Neuronal stem cell (in vitro differentiated cells): ENCODE data around the gene FARP1.
A peak's percentile ranks its signal among the peaks of the same experiment; 100 is the strongest.

Experiments
- DNase-seq: peaks from one replicate; pipeline ENCODE4 v3.0.0-alpha.2; 2013; ENCODE audit warnings: low spot score
- H2AFZ ChIP-seq: one replicate; pipeline ENCODE4 v1.6.1; 2013; ENCODE audit warnings: mild to moderate bottlenecking, low read length, inconsistent platforms
- H2AK5ac ChIP-seq: 2 replicates; pipeline ENCODE4 v1.6.1; 2013; ENCODE audit warnings: low read depth, mild to moderate bottlenecking, inconsistent platforms, low read length, moderate library complexity, mixed read lengths
- H2BK120ac ChIP-seq: 2 replicates; pipeline ENCODE4 v1.6.1; 2013; ENCODE audit warnings: low read depth, mild to moderate bottlenecking, inconsistent platforms, low read length, moderate library complexity, mixed read lengths
- H2BK12ac ChIP-seq: one replicate; pipeline ENCODE4 v1.6.1; 2013; ENCODE audit warnings: low read length, inconsistent platforms
- H2BK15ac ChIP-seq: 2 replicates; pipeline ENCODE4 v1.6.1; 2013; ENCODE audit warnings: mild to moderate bottlenecking, low read length, inconsistent platforms, mixed read lengths
- H2BK5ac ChIP-seq: one replicate; pipeline ENCODE4 v1.6.1; 2013; ENCODE audit warnings: inconsistent platforms, mild to moderate bottlenecking, low read length, moderate library complexity
- H3K14ac ChIP-seq: one replicate; pipeline ENCODE4 v1.6.1; 2013; ENCODE audit warnings: low read length, inconsistent platforms
- H3K18ac ChIP-seq: 2 replicates; pipeline ENCODE4 v1.6.1; 2013; ENCODE audit warnings: low read length, inconsistent platforms
- H3K23ac ChIP-seq: 2 replicates; pipeline ENCODE4 v1.6.1; 2013; ENCODE audit warnings: low read depth, mild to moderate bottlenecking, mixed read lengths, low read length, inconsistent platforms; ENCODE audit not compliant: poor library complexity
- H3K27ac ChIP-seq: replicated peaks from 3 replicates; pipeline ENCODE4 v1.5.1; 2013; ENCODE audit warnings: low read length, inconsistent platforms
- H3K27me3 ChIP-seq, 3 experiments: 2 replicates each; pipeline ENCODE4 v1.6.1; 2013; ENCODE audit warnings: low read length in 3 of 3, mild to moderate bottlenecking in 2 of 3, inconsistent platforms in 1 of 3, low read depth in 1 of 3, mixed read lengths in 1 of 3, moderate library complexity in 1 of 3; ENCODE audit not compliant: control insufficient read depth in 3 of 3, insufficient read depth in 3 of 3
- H3K36me3 ChIP-seq, 2 donors: replicated peaks in 1 of 2; 2 replicates each; pipeline ENCODE4 v1.6.1; 2013; ENCODE audit warnings: low read length in 2 of 2; ENCODE audit not compliant: control insufficient read depth in 2 of 2, insufficient read depth in 2 of 2
- H3K4ac ChIP-seq: 2 replicates; pipeline ENCODE4 v1.6.1; 2013; ENCODE audit warnings: inconsistent platforms, mild to moderate bottlenecking, low read length, moderate library complexity
- H3K4me1 ChIP-seq, 2 donors: 1 replicate in 1 of 2; 2 replicates in 1 of 2; pipeline ENCODE4 v1.6.1; 2013; ENCODE audit warnings: low read length in 2 of 2, low read depth in 1 of 2; ENCODE audit not compliant: control insufficient read depth in 2 of 2, insufficient read depth in 1 of 2
- H3K4me2 ChIP-seq: one replicate; pipeline ENCODE4 v1.6.1; 2013; ENCODE audit warnings: mild to moderate bottlenecking, low read length, inconsistent platforms; ENCODE audit not compliant: insufficient read depth, poor library complexity, severe bottlenecking
- H3K4me3 ChIP-seq, 2 donors: 2 replicates each; pipeline ENCODE4 v1.5.1; 2013; ENCODE audit warnings: low read length in 2 of 2, mild to moderate bottlenecking in 2 of 2, inconsistent platforms in 1 of 2, moderate library complexity in 1 of 2
- H3K79me1 ChIP-seq: one replicate; pipeline ENCODE4 v1.6.1; 2013; ENCODE audit warnings: low read depth, mild to moderate bottlenecking, inconsistent platforms, low read length, moderate library complexity
- H3K9ac ChIP-seq: one replicate; pipeline ENCODE4 v1.6.1; 2013; ENCODE audit warnings: mild to moderate bottlenecking, low read depth, low read length, inconsistent platforms; ENCODE audit not compliant: poor library complexity
- H3K9me3 ChIP-seq, 2 donors: replicated peaks in 1 of 2; 2 replicates each; pipeline versions ENCODE3 to v1.6.1; 2013; ENCODE audit warnings: low read length in 2 of 2, mild to moderate bottlenecking in 2 of 2, inconsistent platforms in 1 of 2, low read depth in 1 of 2, mixed read lengths in 1 of 2, moderate library complexity in 1 of 2; ENCODE audit not compliant: control insufficient read depth in 2 of 2, insufficient read depth in 1 of 2
- H4K8ac ChIP-seq: one replicate; pipeline ENCODE4 v1.6.1; 2013; ENCODE audit warnings: low read depth, mild to moderate bottlenecking, inconsistent platforms, low read length, moderate library complexity
- H4K91ac ChIP-seq: one replicate; pipeline ENCODE4 v1.6.1; 2013; ENCODE audit warnings: low read length, low read depth, mild to moderate bottlenecking, inconsistent platforms; ENCODE audit not compliant: poor library complexity
- WGBS, 2 donors: extraction: QIAGEN DNeasy Blood & Tissue Kit; methylation state at CpG; one replicate each; pipeline ENCODE4 v1.1.7; 2013; ENCODE audit warnings: missing lambda C conversion rate in 2 of 2, mixed read lengths in 1 of 2; ENCODE audit not compliant: insufficient read length in 2 of 2, insufficient replicate concordance in 1 of 2; ENCODE audit errors: extremely low coverage in 2 of 2; 5-methylcytosine and 5-hydroxymethylcytosine counted together

The FARP1 gene

GRCh38 chr13:98214008-98214643 lies 71.2 kb downstream of the FARP1 start:
- H3K4me2 ChIP-seq: no peak overlapping the region
- WGBS, 2 donors: no CpG with 5 or more reads among the region's 16 CpGs
- no peak overlapping the region for H2BK5ac ChIP-seq
- no peak overlapping the region for H3K14ac ChIP-seq
- H3K9ac ChIP-seq: no peak overlapping the region
- H3K4me3 ChIP-seq: no peak overlapping the region
- H2AFZ ChIP-seq: no peak overlapping the region
- H3K4ac ChIP-seq: no peak overlapping the region
- H3K23ac ChIP-seq: no peak overlapping the region
- H3K4me1 ChIP-seq: peaks cover 0 to 5% of the 10 kb centered on the region in 2 donors
- DNase-seq: no peak
- peaks cover 8% of the 10 kb centered on the region for H3K79me1 ChIP-seq
- H3K18ac ChIP-seq: peak overlapping the region; percentile 4
- H3K36me3 ChIP-seq: peaks cover 3 to 56% of the 10 kb centered on the region in 2 donors
- no peak overlapping the region for H2AK5ac ChIP-seq
- H3K27me3 ChIP-seq: no peaks in the 10 kb centered on the region
- no peak overlapping the region for H3K27ac ChIP-seq
- no peak overlapping the region for H2BK12ac ChIP-seq
- H2BK15ac ChIP-seq: no peak overlapping the region
- H4K91ac ChIP-seq: no peak overlapping the region
- no peak overlapping the region for H2BK120ac ChIP-seq
- H4K8ac ChIP-seq: no peak overlapping the region
- peaks cover 0 to 6% of the 10 kb centered on the region in 2 donors for H3K9me3 ChIP-seq

- Histone ChIP-seq H2AFZ (no peak overlapping the region), H3K4ac (no peak overlapping the region), H2AK5ac (no peak overlapping the region), H3K14ac (no peak overlapping the region), H3K27me3 (no peaks in the 10 kb centered on the region), H3K4me3 (no peak overlapping the region), H2BK15ac (no peak overlapping the region), H3K9me3 (peaks cover 0 to 6% of the 10 kb centered on the region in 2 donors), H3K4me1 (peaks cover 0 to 5% of the 10 kb centered on the region in 2 donors), H2BK5ac (no peak overlapping the region), H3K79me1 (peaks cover 7% of the 10 kb centered on the region), H3K18ac (no peak overlapping the region), H2BK120ac (no peak overlapping the region), H3K36me3 (peaks cover 3 to 56% of the 10 kb centered on the region in 2 donors), H3K23ac (no peak overlapping the region), H4K91ac (no peak overlapping the region), H3K4me2 (no peak overlapping the region), H2BK12ac (no peak overlapping the region), H3K27ac (no peak overlapping the region), H3K9ac (no peak overlapping the region), H4K8ac (no peak overlapping the region)
- WGBS, 2 donors: no CpG with 5 or more reads among the region's 6 CpGs
- no peak for DNase-seq
Observed at GRCh38 chr13:98214707-98215106, 71.8 kb downstream of the FARP1 start.

GRCh38 chr13:98215508-98215907 lies 72.6 kb downstream of the FARP1 start:
- no peak overlapping the region for H2BK120ac ChIP-seq
- peaks cover 0 to 6% of the 10 kb centered on the region in 2 donors for H3K9me3 ChIP-seq
- H3K36me3 ChIP-seq: peaks cover 3 to 56% of the 10 kb centered on the region in 2 donors
- no peak overlapping the region for H3K23ac ChIP-seq
- no peak overlapping the region for H4K91ac ChIP-seq
- no peak overlapping the region for H3K4ac ChIP-seq
- H3K14ac ChIP-seq: no peak overlapping the region
- no peak overlapping the region for H2BK12ac ChIP-seq
- H2BK15ac ChIP-seq: no peak overlapping the region
- no peak overlapping the region for H3K4me3 ChIP-seq
- no peak for DNase-seq
- no peak overlapping the region for H3K9ac ChIP-seq
- no peak overlapping the region for H2BK5ac ChIP-seq
- no CpG with 5 or more reads among the region's 6 CpGs for WGBS, 2 donors
- H3K4me2 ChIP-seq: no peak overlapping the region
- H2AFZ ChIP-seq: no peak overlapping the region
- H3K79me1 ChIP-seq: peaks cover 7% of the 10 kb centered on the region
- no peak overlapping the region for H3K27ac ChIP-seq
- no peak overlapping the region for H3K18ac ChIP-seq
- peaks cover 0 to 5% of the 10 kb centered on the region in 2 donors for H3K4me1 ChIP-seq
- H2AK5ac ChIP-seq: no peak overlapping the region
- H3K27me3 ChIP-seq: no peaks in the 10 kb centered on the region
- no peak overlapping the region for H4K8ac ChIP-seq

GRCh38 chr13:98216135-98216565 lies 73.3 kb downstream of the FARP1 start:
- H4K91ac ChIP-seq: no peak overlapping the region
- no peak overlapping the region for H2BK5ac ChIP-seq
- no peak overlapping the region for H3K9ac ChIP-seq
- peaks cover 0 to 3% of the 10 kb centered on the region in 2 donors for H3K9me3 ChIP-seq
- H2AK5ac ChIP-seq: no peak overlapping the region
- peaks cover 3 to 56% of the 10 kb centered on the region in 2 donors for H3K36me3 ChIP-seq
- H4K8ac ChIP-seq: no peak overlapping the region
- H3K4ac ChIP-seq: no peak overlapping the region
- H3K14ac ChIP-seq: no peak overlapping the region
- no peaks in the 10 kb centered on the region for H3K27me3 ChIP-seq
- H3K4me1 ChIP-seq: peaks cover 0 to 5% of the 10 kb centered on the region in 2 donors
- H3K23ac ChIP-seq: no peak overlapping the region
- no peak overlapping the region for H2BK120ac ChIP-seq
- H3K27ac ChIP-seq: no peak overlapping the region
- H3K4me3 ChIP-seq: no peak overlapping the region
- H3K79me1 ChIP-seq: peaks cover 5% of the 10 kb centered on the region
- no CpG with 5 or more reads among the region's 4 CpGs for WGBS, 2 donors
- H2BK12ac ChIP-seq: no peak overlapping the region
- H3K18ac ChIP-seq: no peak overlapping the region
- H2AFZ ChIP-seq: no peak overlapping the region
- no peak overlapping the region for H3K4me2 ChIP-seq
- no peak for DNase-seq
- H2BK15ac ChIP-seq: no peak overlapping the region
